ENCODE data around the gene PREB. TPM values are rescaled to one million over a fixed set of nuclear protein-coding genes. Genes with fewer than 3 reads are reported as not detected.

PREB gene
- total and polyA plus RNA-seq, 2 of the 13 experiments (the other 11 are each of a cell fraction or from before 2014, with no cell fraction given): 112 to 192 TPM

GRCh38 chr2:27179344-27180000 is 45.0 kb upstream of the PREB start (continued):
- TF ChIP-seq, protein P1, sequence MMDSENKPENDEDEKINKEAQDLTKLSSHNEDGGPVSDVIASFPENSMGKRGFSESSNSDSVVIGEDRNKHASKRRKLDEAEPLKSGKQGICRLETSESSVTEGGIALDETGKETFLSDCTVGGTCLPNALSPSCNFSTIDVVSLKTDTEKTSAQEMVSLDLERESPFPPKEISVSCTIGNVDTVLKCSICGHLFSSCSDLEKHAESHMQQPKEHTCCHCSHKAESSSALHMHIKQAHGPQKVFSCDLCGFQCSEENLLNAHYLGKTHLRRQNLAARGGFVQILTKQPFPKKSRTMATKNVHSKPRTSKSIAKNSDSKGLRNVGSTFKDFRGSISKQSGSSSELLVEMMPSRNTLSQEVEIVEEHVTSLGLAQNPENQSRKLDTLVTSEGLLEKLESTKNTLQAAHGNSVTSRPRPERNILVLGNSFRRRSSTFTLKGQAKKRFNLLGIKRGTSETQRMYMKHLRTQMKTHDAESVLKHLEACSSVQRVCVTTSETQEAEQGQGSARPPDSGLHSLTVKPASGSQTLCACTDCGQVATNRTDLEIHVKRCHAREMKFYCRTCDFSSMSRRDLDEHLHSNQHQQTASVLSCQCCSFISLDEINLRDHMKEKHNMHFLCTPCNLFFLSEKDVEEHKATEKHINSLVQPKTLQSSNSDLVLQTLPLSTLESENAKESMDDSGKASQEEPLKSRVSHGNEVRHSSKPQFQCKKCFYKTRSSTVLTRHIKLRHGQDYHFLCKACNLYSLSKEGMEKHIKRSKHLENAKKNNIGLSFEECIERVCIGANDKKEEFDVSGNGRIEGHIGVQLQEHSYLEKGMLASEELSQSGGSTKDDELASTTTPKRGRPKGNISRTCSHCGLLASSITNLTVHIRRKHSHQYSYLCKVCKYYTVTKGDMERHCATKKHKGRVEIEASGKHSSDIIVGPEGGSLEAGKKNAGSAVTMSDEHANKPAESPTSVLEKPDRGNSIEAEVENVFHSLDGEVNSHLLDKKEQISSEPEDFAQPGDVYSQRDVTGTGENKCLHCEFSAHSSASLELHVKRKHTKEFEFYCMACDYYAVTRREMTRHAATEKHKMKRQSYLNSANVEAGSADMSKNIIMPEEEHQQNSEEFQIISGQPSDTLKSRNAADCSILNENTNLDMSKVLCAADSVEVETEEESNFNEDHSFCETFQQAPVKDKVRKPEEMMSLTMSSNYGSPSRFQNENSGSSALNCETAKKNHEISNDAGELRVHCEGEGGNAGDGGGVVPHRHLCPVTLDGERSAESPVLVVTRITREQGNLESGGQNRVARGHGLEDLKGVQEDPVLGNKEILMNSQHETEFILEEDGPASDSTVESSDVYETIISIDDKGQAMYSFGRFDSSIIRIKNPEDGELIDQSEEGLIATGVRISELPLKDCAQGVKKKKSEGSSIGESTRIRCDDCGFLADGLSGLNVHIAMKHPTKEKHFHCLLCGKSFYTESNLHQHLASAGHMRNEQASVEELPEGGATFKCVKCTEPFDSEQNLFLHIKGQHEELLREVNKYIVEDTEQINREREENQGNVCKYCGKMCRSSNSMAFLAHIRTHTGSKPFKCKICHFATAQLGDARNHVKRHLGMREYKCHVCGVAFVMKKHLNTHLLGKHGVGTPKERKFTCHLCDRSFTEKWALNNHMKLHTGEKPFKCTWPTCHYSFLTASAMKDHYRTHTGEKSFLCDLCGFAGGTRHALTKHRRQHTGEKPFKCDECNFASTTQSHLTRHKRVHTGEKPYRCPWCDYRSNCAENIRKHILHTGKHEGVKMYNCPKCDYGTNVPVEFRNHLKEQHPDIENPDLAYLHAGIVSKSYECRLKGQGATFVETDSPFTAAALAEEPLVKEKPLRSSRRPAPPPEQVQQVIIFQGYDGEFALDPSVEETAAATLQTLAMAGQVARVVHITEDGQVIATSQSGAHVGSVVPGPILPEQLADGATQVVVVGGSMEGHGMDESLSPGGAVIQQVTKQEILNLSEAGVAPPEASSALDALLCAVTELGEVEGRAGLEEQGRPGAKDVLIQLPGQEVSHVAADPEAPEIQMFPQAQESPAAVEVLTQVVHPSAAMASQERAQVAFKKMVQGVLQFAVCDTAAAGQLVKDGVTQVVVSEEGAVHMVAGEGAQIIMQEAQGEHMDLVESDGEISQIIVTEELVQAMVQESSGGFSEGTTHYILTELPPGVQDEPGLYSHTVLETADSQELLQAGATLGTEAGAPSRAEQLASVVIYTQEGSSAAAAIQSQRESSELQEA (CRISPR knock-in tag; IDR thresholded peaks at IDR 0.05; ENCODE audit: not compliant biosample characterization): no peak
- peak; percentile 74 for TF ChIP-seq MED1 (CRISPR knock-in tag; IDR thresholded peaks at IDR 0.05)
- TF ChIP-seq EP300 (IDR thresholded peaks at IDR 0.05; ENCODE audit: low read depth in 2 of 2, low read length in 2 of 2): peak in 1 of 2 experiments; percentile 57; a peak in 1 of 4 replicates
- no peak for TF ChIP-seq EP300 (CRISPR knock-in tag; IDR thresholded peaks at IDR 0.05; ENCODE audit: borderline replicate concordance)
- no peak for TF ChIP-seq ZNF839 (CRISPR knock-in tag; IDR thresholded peaks at IDR 0.05; ENCODE audit: borderline replicate concordance)
- no peak for TF ChIP-seq PAX8 (CRISPR knock-in tag; IDR thresholded peaks at IDR 0.05; ENCODE audit: borderline replicate concordance)
- TF ChIP-seq CTCF (CRISPR knock-in tag; IDR thresholded peaks at IDR 0.05): no peak
- no peak for TF ChIP-seq HOXA9 (CRISPR knock-in tag; IDR thresholded peaks at IDR 0.05; ENCODE audit: borderline replicate concordance)
- peak; percentile 86; the same call in 1 of the 2 replicates for TF ChIP-seq RXRB (CRISPR knock-in tag; IDR thresholded peaks at IDR 0.05; ENCODE audit: borderline replicate concordance)
- 0 out of 2 replicates have a peak, but pooled peaks have one; percentile 3 for TF ChIP-seq ZNF574 (CRISPR knock-in tag; IDR thresholded peaks at IDR 0.05)
- no peak for TF ChIP-seq SRY (CRISPR knock-in tag; IDR thresholded peaks at IDR 0.05)
- no peak for TF ChIP-seq HOXA5 (CRISPR knock-in tag; IDR thresholded peaks at IDR 0.05)
- TF ChIP-seq ZNF350 (CRISPR knock-in tag; IDR thresholded peaks at IDR 0.05; ENCODE audit: borderline replicate concordance, low read depth): peak; percentile 5; the same call in 1 of the 2 replicates

Data from HepG2 (cell line).